Choroid plexus epithelial cell (primary cell): Measurements from ENCODE around the gene ACKR3.

ENCODE experiments used
- DNase-seq: peaks from one replicate; pipeline ENCODE4 v3.0.0-alpha.2; 2010; ENCODE audit warnings: low read depth
- H3K4me3 ChIP-seq: 2 replicates; pipeline ENCODE4 v1.5.1; 2011; ENCODE audit warnings: low read depth, mild to moderate bottlenecking, control low read depth, low read length, moderate library complexity
- CTCF ChIP-seq: conservative IDR thresholded peaks from 2 replicates; pipeline ENCODE4 v1.5.1; 2011; ENCODE audit warnings: low read depth, mild to moderate bottlenecking, control low read depth, inconsistent platforms, low read length, moderate library complexity

The ACKR3 gene

GRCh38 chr2:236541008-236541562 lies 28.5 kb upstream of the ACKR3 start:
- DNase-seq = peak; percentile 54
- H3K4me3 ChIP-seq = no peak overlapping the region
- TF ChIP-seq CTCF = no peak

GRCh38 chr2:236544362-236544761 lies 25.3 kb upstream of the ACKR3 start:
- no peak for DNase-seq
- TF ChIP-seq CTCF = no peak
- H3K4me3 ChIP-seq = no peak overlapping the region

GRCh38 chr2:236545248-236545658 lies 24.4 kb upstream of the ACKR3 start:
- no peak for TF ChIP-seq CTCF
- no peak overlapping the region for H3K4me3 ChIP-seq
- DNase-seq = no peak

- no peak for TF ChIP-seq CTCF
- DNase-seq = peak; percentile 43
- H3K4me3 ChIP-seq = no peak overlapping the region
Measured at GRCh38 chr2:236545814-236546480, 23.7 kb upstream of the ACKR3 start.

GRCh38 chr2:236546561-236547002 lies 23.0 kb upstream of the ACKR3 start:
- TF ChIP-seq CTCF = no peak
- no peak for DNase-seq
- no peak overlapping the region for H3K4me3 ChIP-seq

GRCh38 chr2:236547725-236548124 lies 21.9 kb upstream of the ACKR3 start:
- H3K4me3 ChIP-seq = no peak overlapping the region
- TF ChIP-seq CTCF = no peak
- no peak for DNase-seq
